ENCODE measurements around the gene SCRN1.

Gene SCRN1

GRCh38 chr7:29948587-29948986, 41.0 kb downstream of the SCRN1 start:
- H3K27ac ChIP-seq, result no peak overlapping the region
- H3K36me3 ChIP-seq, result peaks cover 40% of the 10 kb centered on the region
- H3K9me3 ChIP-seq (ENCODE audit: severe bottlenecking), result no peaks in the 10 kb centered on the region
- no peak for DNase-seq
- H3K4me3 ChIP-seq (ENCODE audit: low read depth, low read length), result no peak overlapping the region
- no peaks in the 10 kb centered on the region for H3K27me3 ChIP-seq (ENCODE audit: insufficient read depth, low read depth, severe bottlenecking)
- TF ChIP-seq, protein P1, sequence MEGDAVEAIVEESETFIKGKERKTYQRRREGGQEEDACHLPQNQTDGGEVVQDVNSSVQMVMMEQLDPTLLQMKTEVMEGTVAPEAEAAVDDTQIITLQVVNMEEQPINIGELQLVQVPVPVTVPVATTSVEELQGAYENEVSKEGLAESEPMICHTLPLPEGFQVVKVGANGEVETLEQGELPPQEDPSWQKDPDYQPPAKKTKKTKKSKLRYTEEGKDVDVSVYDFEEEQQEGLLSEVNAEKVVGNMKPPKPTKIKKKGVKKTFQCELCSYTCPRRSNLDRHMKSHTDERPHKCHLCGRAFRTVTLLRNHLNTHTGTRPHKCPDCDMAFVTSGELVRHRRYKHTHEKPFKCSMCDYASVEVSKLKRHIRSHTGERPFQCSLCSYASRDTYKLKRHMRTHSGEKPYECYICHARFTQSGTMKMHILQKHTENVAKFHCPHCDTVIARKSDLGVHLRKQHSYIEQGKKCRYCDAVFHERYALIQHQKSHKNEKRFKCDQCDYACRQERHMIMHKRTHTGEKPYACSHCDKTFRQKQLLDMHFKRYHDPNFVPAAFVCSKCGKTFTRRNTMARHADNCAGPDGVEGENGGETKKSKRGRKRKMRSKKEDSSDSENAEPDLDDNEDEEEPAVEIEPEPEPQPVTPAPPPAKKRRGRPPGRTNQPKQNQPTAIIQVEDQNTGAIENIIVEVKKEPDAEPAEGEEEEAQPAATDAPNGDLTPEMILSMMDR (IDR thresholded peaks at IDR 0.05; ENCODE audit: low read depth, low read length), result no peak

DNA sequence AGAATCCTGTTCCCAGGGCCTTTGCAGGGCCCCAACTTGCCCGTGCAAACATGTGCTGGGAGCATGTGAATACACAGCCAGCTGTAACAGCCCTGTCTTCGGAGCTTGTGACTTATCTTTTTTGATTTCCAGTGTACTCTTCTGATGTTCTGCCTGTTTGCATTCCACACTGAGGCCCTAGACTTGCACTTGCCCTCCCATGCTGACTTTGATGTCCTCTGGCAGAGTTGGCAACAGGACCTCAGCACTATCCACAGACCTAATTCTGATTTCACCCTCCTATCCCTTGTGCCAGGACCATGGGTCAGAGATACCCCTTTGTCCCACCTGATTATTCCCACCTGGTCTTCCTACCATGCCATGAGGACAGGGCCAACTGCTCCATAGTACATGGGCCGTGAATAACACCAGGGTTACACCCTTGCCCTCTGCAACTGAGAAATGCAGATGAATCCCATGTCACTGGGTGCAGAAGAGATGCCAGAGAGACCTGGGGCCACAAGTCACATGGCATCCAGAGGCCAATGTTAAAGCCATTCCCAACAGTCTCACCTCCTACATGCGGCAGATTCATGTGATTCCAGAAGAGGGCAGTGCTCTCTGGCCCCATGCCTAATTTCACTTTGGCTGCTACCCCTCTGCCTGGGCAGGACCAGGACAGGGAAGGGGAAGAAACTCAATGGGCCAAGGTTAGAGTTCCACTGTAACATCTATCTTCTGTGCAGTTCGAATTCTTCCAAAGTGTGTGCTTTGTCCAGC, 43.0 kb downstream of the SCRN1 start:
- Histone ChIP-seq H3K27me3 (ENCODE audit: insufficient read depth, low read depth, severe bottlenecking) (no peaks in the 10 kb centered on the region), H3K27ac (no peak overlapping the region), H3K4me3 (ENCODE audit: low read depth, low read length) (no peak overlapping the region), H3K9me3 (ENCODE audit: severe bottlenecking) (no peaks in the 10 kb centered on the region), H3K36me3 (peaks cover 49% of the 10 kb centered on the region)
- DNase-seq, result peak; percentile 24
- TF ChIP-seq, protein P1 (IDR thresholded peaks at IDR 0.05; ENCODE audit: low read depth, low read length), result peak; percentile 70

DNA sequence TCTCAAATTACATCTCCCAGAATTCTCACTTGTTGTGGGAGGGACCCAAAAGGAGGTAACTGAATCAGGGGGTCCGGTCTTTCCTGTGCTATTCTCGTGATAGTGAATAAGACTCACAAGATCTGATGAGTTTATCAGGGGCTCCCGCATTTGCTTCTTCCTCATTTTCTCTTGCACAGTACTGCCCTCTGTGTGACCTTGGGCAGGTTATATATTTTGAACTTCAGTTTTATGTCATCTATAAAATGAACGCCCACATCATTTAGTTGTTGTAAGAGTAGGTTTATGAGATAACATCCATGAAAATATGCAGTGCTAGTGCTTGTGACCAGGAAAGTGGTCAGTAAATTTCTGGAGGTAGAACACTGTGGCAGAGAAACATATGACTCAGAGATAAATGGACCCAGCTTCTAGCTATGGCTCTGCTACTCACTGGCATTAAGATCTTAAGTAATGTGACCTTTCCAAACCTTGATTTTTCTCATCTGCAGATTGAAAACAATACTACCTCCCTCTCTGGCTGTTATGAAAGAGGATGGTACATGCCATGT, 44.3 kb downstream of the SCRN1 start:
- TF ChIP-seq, protein P1 (IDR thresholded peaks at IDR 0.05; ENCODE audit: low read depth, low read length), result no peak
- no peak for DNase-seq
- peaks cover 47% of the 10 kb centered on the region for H3K36me3 ChIP-seq

GRCh38 chr7:29940199-29940598, 49.4 kb downstream of the SCRN1 start:
- Histone ChIP-seq H3K4me3 (ENCODE audit: low read depth, low read length) (no peak overlapping the region), H3K36me3 (peaks cover 68% of the 10 kb centered on the region), H3K9me3 (ENCODE audit: severe bottlenecking) (no peaks in the 10 kb centered on the region), H3K27me3 (ENCODE audit: insufficient read depth, low read depth, severe bottlenecking) (no peaks in the 10 kb centered on the region), H3K27ac (no peak overlapping the region)
- TF ChIP-seq, protein P1 (IDR thresholded peaks at IDR 0.05; ENCODE audit: low read depth, low read length), result no peak
- DNase-seq, result no peak

More for the DNA sequence above, 44.3 kb downstream of the SCRN1 start:
- Histone ChIP-seq H3K4me3 (ENCODE audit: low read depth, low read length) (no peak overlapping the region), H3K27me3 (ENCODE audit: insufficient read depth, low read depth, severe bottlenecking) (no peaks in the 10 kb centered on the region), H3K27ac (no peak overlapping the region), H3K9me3 (ENCODE audit: severe bottlenecking) (no peaks in the 10 kb centered on the region)

GRCh38 chr7:29937132-29937531, 52.5 kb downstream of the SCRN1 start:
- TF ChIP-seq, protein P1 (IDR thresholded peaks at IDR 0.05; ENCODE audit: low read depth, low read length), result no peak
- Histone ChIP-seq H3K36me3 (peaks cover 60% of the 10 kb centered on the region), H3K9me3 (ENCODE audit: severe bottlenecking) (no peaks in the 10 kb centered on the region), H3K4me3 (ENCODE audit: low read depth, low read length) (no peak overlapping the region), H3K27me3 (ENCODE audit: insufficient read depth, low read depth, severe bottlenecking) (no peaks in the 10 kb centered on the region), H3K27ac (no peak overlapping the region)
- DNase-seq, result no peak

Data from WERI-Rb-1 (cell line).